ENCODE results near the gene LEKR1.

GRCh38 chr3:156906275-156906674 is 80.1 kb downstream of the LEKR1 start:
- TF ChIP-seq ZFP30 (CRISPR knock-in tag; IDR thresholded peaks at IDR 0.05; ENCODE audit: borderline replicate concordance) = no peak
- no peak for TF ChIP-seq SAFB2 (IDR thresholded peaks at IDR 0.05; ENCODE audit: borderline replicate concordance, low read depth, low read length, severe bottlenecking)
- TF ChIP-seq TCF7 (IDR thresholded peaks at IDR 0.05; ENCODE audit: borderline replicate concordance) = no peak

Measured in K562 (cell line).